ENCODE results near the gene WASF2. TPM values are rescaled to one million over a fixed set of nuclear protein-coding genes. Genes with fewer than 3 reads are reported as not detected.

Gene WASF2
- total RNA-seq, 1 experiment from 2014 or later: 134 TPM

GRCh38 chr1:27509127-27510080 is 19.4 kb upstream of the WASF2 start:
- CTCF ChIA-PET: interaction anchor here (0.7 kb wide), 1 partner anchor 350 kb away, joined by 3 read pairs; no protein-coding TSS in a partner anchor
- Histone ChIP-seq H3K27me3 (ENCODE audit: insufficient read depth, low read depth) (no peaks in the 10 kb centered on the region), H3K9me3 (ENCODE audit: insufficient read depth, low read depth) (no peaks in the 10 kb centered on the region), H3K9me2 (ENCODE audit: insufficient read depth) (no peaks in the 10 kb centered on the region), H3K27ac (no peak overlapping the region), H3K4me1 (replicated peaks; ENCODE audit: insufficient read depth) (no peaks in the 10 kb centered on the region), H3F3A (ENCODE audit: insufficient read depth, low read depth) (no peaks in the 10 kb centered on the region), H3K4me3 (no peak overlapping the region), H4K20me1 (ENCODE audit: insufficient read depth) (no peaks in the 10 kb centered on the region), H3K36me3 (ENCODE audit: low read depth) (no peaks in the 10 kb centered on the region), H2AFZ (no peak overlapping the region), H3K79me2 (ENCODE audit: low read depth) (no peaks in the 10 kb centered on the region), H3K4me2 (no peak overlapping the region)
- DNase-seq: no peak
- TF ChIP-seq, protein P1, sequence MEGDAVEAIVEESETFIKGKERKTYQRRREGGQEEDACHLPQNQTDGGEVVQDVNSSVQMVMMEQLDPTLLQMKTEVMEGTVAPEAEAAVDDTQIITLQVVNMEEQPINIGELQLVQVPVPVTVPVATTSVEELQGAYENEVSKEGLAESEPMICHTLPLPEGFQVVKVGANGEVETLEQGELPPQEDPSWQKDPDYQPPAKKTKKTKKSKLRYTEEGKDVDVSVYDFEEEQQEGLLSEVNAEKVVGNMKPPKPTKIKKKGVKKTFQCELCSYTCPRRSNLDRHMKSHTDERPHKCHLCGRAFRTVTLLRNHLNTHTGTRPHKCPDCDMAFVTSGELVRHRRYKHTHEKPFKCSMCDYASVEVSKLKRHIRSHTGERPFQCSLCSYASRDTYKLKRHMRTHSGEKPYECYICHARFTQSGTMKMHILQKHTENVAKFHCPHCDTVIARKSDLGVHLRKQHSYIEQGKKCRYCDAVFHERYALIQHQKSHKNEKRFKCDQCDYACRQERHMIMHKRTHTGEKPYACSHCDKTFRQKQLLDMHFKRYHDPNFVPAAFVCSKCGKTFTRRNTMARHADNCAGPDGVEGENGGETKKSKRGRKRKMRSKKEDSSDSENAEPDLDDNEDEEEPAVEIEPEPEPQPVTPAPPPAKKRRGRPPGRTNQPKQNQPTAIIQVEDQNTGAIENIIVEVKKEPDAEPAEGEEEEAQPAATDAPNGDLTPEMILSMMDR (conservative IDR thresholded peaks at IDR 0.05): no peak
- TF ChIP-seq EZH2 (IDR thresholded peaks at IDR 0.05; ENCODE audit: low read depth): no peak
- intact Hi-C loops (cut with micrococcal nuclease; ENCODE audit: unreplicated experiment): no loop called here
- no TSS peak for BruUV-seq (replicated peaks)
- POLR2A ChIA-PET (ENCODE audit: unreplicated experiment): no interaction called here

- Histone ChIP-seq H3K9me2 (ENCODE audit: insufficient read depth) (no peaks in the 10 kb centered on the region), H2AFZ (no peak overlapping the region), H3K4me2 (no peak overlapping the region), H3K36me3 (ENCODE audit: low read depth) (no peaks in the 10 kb centered on the region), H3F3A (ENCODE audit: insufficient read depth, low read depth) (no peaks in the 10 kb centered on the region), H3K27ac (no peak overlapping the region), H3K79me2 (ENCODE audit: low read depth) (no peaks in the 10 kb centered on the region), H3K4me1 (replicated peaks; ENCODE audit: insufficient read depth) (no peaks in the 10 kb centered on the region), H3K27me3 (ENCODE audit: insufficient read depth, low read depth) (no peaks in the 10 kb centered on the region), H3K4me3 (no peak overlapping the region), H4K20me1 (ENCODE audit: insufficient read depth) (no peaks in the 10 kb centered on the region), H3K9me3 (ENCODE audit: insufficient read depth, low read depth) (no peaks in the 10 kb centered on the region)
- CTCF ChIA-PET: no interaction called here
- TF ChIP-seq EZH2 (IDR thresholded peaks at IDR 0.05; ENCODE audit: low read depth): no peak
- TF ChIP-seq, protein P1 (conservative IDR thresholded peaks at IDR 0.05): no peak
- intact Hi-C loops (cut with micrococcal nuclease; ENCODE audit: unreplicated experiment): no loop called here
- no peak for DNase-seq
- POLR2A ChIA-PET (ENCODE audit: unreplicated experiment): no interaction called here
- BruUV-seq (replicated peaks): no TSS peak
These were observed 18.1 kb upstream of the WASF2 start for GRCh38 chr1:27507960-27508665.

GRCh38 chr1:27506703-27507102 is 16.7 kb upstream of the WASF2 start:
- H3K4me1 ChIP-seq (replicated peaks; ENCODE audit: insufficient read depth): no peaks in the 10 kb centered on the region
- intact Hi-C loops (cut with micrococcal nuclease; ENCODE audit: unreplicated experiment): no loop called here
- no peak for DNase-seq
- POLR2A ChIA-PET (ENCODE audit: unreplicated experiment): no interaction called here
- H3K79me2 ChIP-seq (ENCODE audit: low read depth): no peaks in the 10 kb centered on the region
- H3K9me2 ChIP-seq (ENCODE audit: insufficient read depth): no peaks in the 10 kb centered on the region
- BruUV-seq (replicated peaks): no TSS peak
- H4K20me1 ChIP-seq (ENCODE audit: insufficient read depth): no peaks in the 10 kb centered on the region
- H3K27ac ChIP-seq: no peak overlapping the region
- no peak overlapping the region for H2AFZ ChIP-seq
- no peaks in the 10 kb centered on the region for H3F3A ChIP-seq (ENCODE audit: insufficient read depth, low read depth)
- H3K27me3 ChIP-seq (ENCODE audit: insufficient read depth, low read depth): no peaks in the 10 kb centered on the region
- H3K9me3 ChIP-seq (ENCODE audit: insufficient read depth, low read depth): no peaks in the 10 kb centered on the region
- H3K36me3 ChIP-seq (ENCODE audit: low read depth): no peaks in the 10 kb centered on the region
- TF ChIP-seq EZH2 (IDR thresholded peaks at IDR 0.05; ENCODE audit: low read depth): no peak
- TF ChIP-seq, protein P1 (conservative IDR thresholded peaks at IDR 0.05): no peak
- H3K4me3 ChIP-seq: no peak overlapping the region
- CTCF ChIA-PET: no interaction called here
- no peak overlapping the region for H3K4me2 ChIP-seq

Data from PC-9 (cell line).